ENCODE measurements around the gene EVI5.
"Not testable (repeated sequence)": the region's sequence is repeated elsewhere in the genome, so short reads cannot be mapped to it uniquely, and the experiment has no call there.

GRCh38 chr1:92524944-92525590 lies 259.8 kb downstream of the EVI5 start:
- not testable (repeated sequence) for TF ChIP-seq EP300, POLR2A, POLR2AphosphoS5 (IDR thresholded peaks at IDR 0.05)
